K562 (cell line): ENCODE results near the gene KEL. TPM values are rescaled to one million over a fixed set of nuclear protein-coding genes. Genes with fewer than 3 reads are reported as not detected.

Experiments
- ATAC-seq: fragments of 200-7000 bp; cut with Tn5 transposase; 3 replicates; pipeline ENCODE4 v1.9.1; 2020; ENCODE audit warnings: moderate library complexity
- BruUV-seq: library from RNA; stranded (reverse); fragments of 400-500 nt; replicated peaks from 2 replicates; lab custom pipeline; 2021; lab: Mats Ljungman, UMichigan
- CTCF ChIA-PET: fragments of 300-600 bp; formaldehyde crosslinking; extraction: SDS; loops from one replicate; lab custom pipeline; 2021; ENCODE audit warnings: low intra/inter-chr PET ratio; lab: Yijun Ruan, JAX
- POLR2A ChIA-PET: fragments of 300-600, 350-650 bp; sonication (Branson Sonifier 250); formaldehyde crosslinking; extraction: SDS; loops from one replicate; lab custom pipeline; 2021; ENCODE audit warnings: antibody characterized with exemption, inconsistent platforms; lab: Yijun Ruan, JAX
- DNase-seq, 4 experiments: peaks; one replicate each; pipeline versions ENCODE4 v3.0.0 to v3.0.0-alpha.2; 2011 to 2018; ENCODE audit warnings: low spot score in 3 of 4, mixed read lengths in 3 of 4; ENCODE audit errors: extremely low read depth in 1 of 4
- FAIRE-seq: peaks from 2 replicates; lab custom pipeline; 2011; peaks lifted over from hg19 to GRCh38; lab: Jason Lieb, UNC
- H2AFZ ChIP-seq: 2 replicates; pipeline ENCODE4 v1.6.0; 2011; ENCODE audit warnings: low read depth, low read length, control low read depth, inconsistent platforms
- H3K27ac ChIP-seq: fragments of 200-600 bp; 3 replicates; pipeline ENCODE4 v1.8.0; 2011; ENCODE audit warnings: low read depth, mild to moderate bottlenecking, control low read depth, inconsistent platforms, low read length, moderate library complexity, mixed read lengths; ENCODE audit errors: extremely low read depth
- H3K27me3 ChIP-seq, 2 experiments: fragments of 300-600 bp in 1 of 2; 2 replicates in 1 of 2; 3 replicates in 1 of 2; pipeline versions ENCODE4 v1.6.0 to v1.8.0; 2011; ENCODE audit warnings: inconsistent platforms in 2 of 2, low read length in 2 of 2, mild to moderate bottlenecking in 1 of 2, mixed read lengths in 1 of 2, moderate library complexity in 1 of 2; ENCODE audit not compliant: control insufficient read depth in 2 of 2, insufficient read depth in 2 of 2
- H3K36me3 ChIP-seq: fragments of 300-600 bp; 3 replicates; pipeline ENCODE4 v1.8.0; 2011; ENCODE audit warnings: mild to moderate bottlenecking, low read length, inconsistent platforms; ENCODE audit not compliant: control insufficient read depth, insufficient read depth
- H3K4me1 ChIP-seq, 2 experiments: fragments of 200-600 bp in 1 of 2; replicated peaks in 1 of 2; 2 replicates in 1 of 2; 3 replicates in 1 of 2; pipeline versions ENCODE4 v1.5.1 to v1.8.0; 2011; ENCODE audit warnings: inconsistent platforms in 2 of 2, low read length in 2 of 2, mild to moderate bottlenecking in 1 of 2, mixed read lengths in 1 of 2, moderate library complexity in 1 of 2; ENCODE audit not compliant: control insufficient read depth in 2 of 2, insufficient read depth in 2 of 2
- H3K4me2 ChIP-seq: 2 replicates; pipeline ENCODE4 v1.6.1; 2011; ENCODE audit warnings: low read length, control low read depth, inconsistent platforms, mixed read lengths; ENCODE audit not compliant: insufficient read depth
- H3K4me3 ChIP-seq: fragments of 200-600 bp; sonication (generic), shearing (Covaris generic); 2 replicates; pipeline ENCODE4 v1.5.1; 2016; ENCODE audit warnings: control low read depth, inconsistent platforms
- H3K79me2 ChIP-seq: fragments of 200-600 bp; 3 replicates; pipeline ENCODE4 v1.8.0; 2011; ENCODE audit warnings: low read length, inconsistent platforms; ENCODE audit not compliant: control insufficient read depth, insufficient read depth
- H3K9ac ChIP-seq, 2 experiments: 2 replicates each; pipeline versions ENCODE4 v1.6.0 to v1.6.1; 2011; ENCODE audit warnings: low read depth in 2 of 2, low read length in 2 of 2, control low read depth in 1 of 2, inconsistent platforms in 1 of 2, mild to moderate bottlenecking in 1 of 2, mixed read lengths in 1 of 2; ENCODE audit not compliant: insufficient read depth in 1 of 2
- H3K9me1 ChIP-seq: one replicate; pipeline ENCODE4 v1.6.0; 2011; ENCODE audit warnings: inconsistent platforms, mild to moderate bottlenecking, low read length, moderate library complexity; ENCODE audit not compliant: control insufficient read depth, insufficient read depth
- H3K9me3 ChIP-seq: replicated peaks from 2 replicates; pipeline ENCODE4 v1.5.1; 2011; ENCODE audit warnings: low read depth, low read length, inconsistent platforms; ENCODE audit not compliant: control insufficient read depth, insufficient read depth
- H4K20me1 ChIP-seq: replicated peaks from 2 replicates; pipeline ENCODE4 v1.6.1; 2011; ENCODE audit warnings: low read length, inconsistent platforms, mixed read lengths; ENCODE audit not compliant: control insufficient read depth, insufficient read depth
- HLTF ChIP-seq: fragments of 450-650 bp; IDR thresholded peaks from 2 replicates; pipeline ENCODE4 v1.6.1; 2016
- JUN ChIP-seq, 2 experiments: sonication (generic) in 1 of 2; formaldehyde crosslinking in 1 of 2; IDR thresholded peaks; 2 replicates each; pipeline versions ENCODE4 v1.6.1 to v1.8.0; 2012 to 2022; ENCODE audit warnings: borderline replicate concordance in 2 of 2, mild to moderate bottlenecking in 2 of 2, improper control_type of control experiment in 1 of 2, low read depth in 1 of 2, low read length in 1 of 2, missing genetic modification reagents in 1 of 2
- LCOR ChIP-seq: sonication (generic); formaldehyde crosslinking; IDR thresholded peaks from 2 replicates; pipeline ENCODE4 v1.8.0; 2022; ENCODE audit warnings: mild to moderate bottlenecking, missing genetic modification reagents
- NCOA4 ChIP-seq: fragments of 450-650 bp; IDR thresholded peaks from 2 replicates; pipeline ENCODE4 v1.6.1; 2018; ENCODE audit warnings: mild to moderate bottlenecking; ENCODE audit not compliant: partially characterized antibody
- POLR2H ChIP-seq: IDR thresholded peaks from 2 replicates; pipeline ENCODE4 v1.6.1; 2016; ENCODE audit warnings: missing genetic modification characterization, low read depth, mild to moderate bottlenecking, control low read depth, missing compliant biosample characterization, moderate library complexity
- SMAD3 ChIP-seq: fragments of 450-650 bp; formaldehyde crosslinking; conservative IDR thresholded peaks from 2 replicates; pipeline ENCODE4 v1.4.0; 2020; ENCODE audit warnings: mild to moderate bottlenecking
- SRSF9 ChIP-seq: fragments of 200-400 bp; formaldehyde crosslinking; IDR thresholded peaks from 2 replicates; pipeline ENCODE4 v1.6.1; 2017; ENCODE audit warnings: low read depth, low read length, borderline replicate concordance
- TGIF2 ChIP-seq: sonication (generic); formaldehyde crosslinking; IDR thresholded peaks from 2 replicates; pipeline ENCODE4 v1.8.1; 2022; ENCODE audit warnings: mild to moderate bottlenecking, missing genetic modification reagents, moderate library complexity
- ZNF444 ChIP-seq: fragments of 250-450 bp; sonication (Bioruptor Pico); IDR thresholded peaks from 2 replicates; pipeline ENCODE4 v1.4.0; 2020; ENCODE audit warnings: mild to moderate bottlenecking, moderate library complexity
- WGBS: fragments of 100-300 bp; shearing (Covaris generic); methylation state at CpG from one replicate; pipeline ENCODE4 v1.1.6; 2016; ENCODE audit warnings: low coverage, mixed read lengths; ENCODE audit not compliant: insufficient coverage; ENCODE audit errors: missing lambda C conversion rate; 5-methylcytosine and 5-hydroxymethylcytosine counted together
- in situ Hi-C: fragments of 300-500 bp; cut with MboI; formaldehyde crosslinking; loops from 4 replicates; pipeline ENCODE4 v1.15.0; 2018; ENCODE audit warnings: inconsistent platforms, mixed read lengths
- intact Hi-C: fragments of 100-400 bp; cut with micrococcal nuclease; formaldehyde crosslinking; loops from 2 replicates; pipeline ENCODE4 v1.14.2; 2022
- polyA plus RNA-seq, 8 experiments: library from polyadenylated mRNA; depleted of rRNA in 4 of 8; stranded (reverse) in 5 of 8; unstranded in 3 of 8; fragments of >200 nt; fragmentation: Nextera tagmentation in 2 of 8; fragmentation: Illumina TruSeq in 1 of 8; extraction: Ambion mirVana in 2 of 8; extraction: Trizol in 1 of 8; gene quantifications; 2 replicates each; pipeline versions ENCODE4 v1.2.1 to v1.2.3, GENCODE V29; 2011 to 2014; ENCODE audit warnings: inconsistent platforms in 1 of 8, missing spikeins in 1 of 8
- total RNA-seq, 7 experiments: library from RNA; depleted of rRNA in 6 of 7; stranded (reverse); fragments of >200 nt in 6 of 7; fragmentation: Illumina TruSeq in 2 of 7; extraction: Trizol in 2 of 7; gene quantifications; 2 replicates each; pipeline versions ENCODE4 v1.2.1 to v1.2.3, GENCODE V29; 2011 to 2021; ENCODE audit warnings: low replicate concordance in 1 of 7
- TF ChIP-seq, protein P1 (sequence below), 2 experiments: fragments of 450-650 bp in 1 of 2; IDR thresholded peaks; 2 replicates each; pipeline ENCODE4 v1.6.1; 2011 to 2017; ENCODE audit warnings: low read depth in 2 of 2, antibody characterized with exemption in 1 of 2, borderline replicate concordance in 1 of 2, low read length in 1 of 2, mild to moderate bottlenecking in 1 of 2, mixed read lengths in 1 of 2; ENCODE audit not compliant: control insufficient read depth in 1 of 2
- TF ChIP-seq, protein P2 (sequence below): fragments of 450-650 bp; IDR thresholded peaks from 2 replicates; pipeline ENCODE4 v1.6.1; 2016; ENCODE audit warnings: antibody characterized with exemption
- TF ChIP-seq, protein P3 (sequence below): fragments of 450-650 bp; IDR thresholded peaks from 2 replicates; pipeline ENCODE4 v1.7.0; 2016; ENCODE audit warnings: borderline replicate concordance

Gene KEL
- total and polyA plus RNA-seq, 9 of the 15 experiments (the other 6 are each of a cell fraction or from before 2014, with no cell fraction given), result 9.0 to 47.4 (median 22.2) TPM

DNA sequence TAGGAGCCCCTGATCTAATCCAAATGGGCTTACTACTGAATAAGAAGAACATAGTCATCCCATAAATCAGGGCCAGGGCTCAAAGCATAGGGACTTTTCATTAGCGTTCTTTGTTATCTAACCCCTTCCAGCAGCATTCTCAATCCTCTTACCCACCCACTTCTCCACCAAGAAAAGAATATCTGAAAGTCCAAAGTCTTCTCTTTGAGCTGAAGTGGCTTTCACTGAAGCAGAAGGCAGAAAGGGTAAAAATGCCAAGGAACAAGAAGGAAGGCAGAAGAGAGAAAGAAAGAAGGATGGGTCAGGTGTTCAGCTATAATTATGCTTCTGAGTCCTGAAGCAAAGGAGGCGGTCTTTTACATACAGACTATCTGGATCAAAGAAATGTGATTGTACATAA is 38.8 kb downstream of the KEL start:
- H4K20me1 ChIP-seq, result no peaks in the 10 kb centered on the region
- FAIRE-seq, result no peak
- H3K4me3 ChIP-seq, result no peak overlapping the region
- CTCF ChIA-PET, result no interaction called here
- no peaks in the 10 kb centered on the region for H3K9me3 ChIP-seq
- H3K4me2 ChIP-seq, result no peak overlapping the region
- in situ Hi-C loops, result no loop called here
- no peaks in the 10 kb centered on the region for H3K9me1 ChIP-seq
- 0% methylated on average over 2 of the region's 2 CpGs for WGBS
- H3K4me1 ChIP-seq, result no peaks in the 10 kb centered on the region
- intact Hi-C loops, result no loop called here
- TF ChIP-seq JUN (IDR thresholded peaks at IDR 0.05; ENCODE audit: borderline replicate concordance, low read depth, low read length) (no peak), JUN (CRISPR knock-in tag; IDR thresholded peaks at IDR 0.05; ENCODE audit: borderline replicate concordance) (no peak), POLR2H (tag) (no peak), SRSF9 (no peak), SMAD3 (CRISPR knock-in tag) (no peak), ZNF444 (CRISPR knock-in tag) (no peak), TGIF2 (CRISPR knock-in tag) (no peak), LCOR (CRISPR knock-in tag) (no peak), NCOA4 (no peak), HLTF (no peak)
- TF ChIP-seq, protein P1, sequence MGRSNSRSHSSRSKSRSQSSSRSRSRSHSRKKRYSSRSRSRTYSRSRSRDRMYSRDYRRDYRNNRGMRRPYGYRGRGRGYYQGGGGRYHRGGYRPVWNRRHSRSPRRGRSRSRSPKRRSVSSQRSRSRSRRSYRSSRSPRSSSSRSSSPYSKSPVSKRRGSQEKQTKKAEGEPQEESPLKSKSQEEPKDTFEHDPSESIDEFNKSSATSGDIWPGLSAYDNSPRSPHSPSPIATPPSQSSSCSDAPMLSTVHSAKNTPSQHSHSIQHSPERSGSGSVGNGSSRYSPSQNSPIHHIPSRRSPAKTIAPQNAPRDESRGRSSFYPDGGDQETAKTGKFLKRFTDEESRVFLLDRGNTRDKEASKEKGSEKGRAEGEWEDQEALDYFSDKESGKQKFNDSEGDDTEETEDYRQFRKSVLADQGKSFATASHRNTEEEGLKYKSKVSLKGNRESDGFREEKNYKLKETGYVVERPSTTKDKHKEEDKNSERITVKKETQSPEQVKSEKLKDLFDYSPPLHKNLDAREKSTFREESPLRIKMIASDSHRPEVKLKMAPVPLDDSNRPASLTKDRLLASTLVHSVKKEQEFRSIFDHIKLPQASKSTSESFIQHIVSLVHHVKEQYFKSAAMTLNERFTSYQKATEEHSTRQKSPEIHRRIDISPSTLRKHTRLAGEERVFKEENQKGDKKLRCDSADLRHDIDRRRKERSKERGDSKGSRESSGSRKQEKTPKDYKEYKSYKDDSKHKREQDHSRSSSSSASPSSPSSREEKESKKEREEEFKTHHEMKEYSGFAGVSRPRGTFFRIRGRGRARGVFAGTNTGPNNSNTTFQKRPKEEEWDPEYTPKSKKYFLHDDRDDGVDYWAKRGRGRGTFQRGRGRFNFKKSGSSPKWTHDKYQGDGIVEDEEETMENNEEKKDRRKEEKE (IDR thresholded peaks at IDR 0.05; ENCODE audit: borderline replicate concordance in 1 of 2, control insufficient read depth in 1 of 2, low read depth in 2 of 2, low read length in 1 of 2), result no peak
- TF ChIP-seq, protein P2, sequence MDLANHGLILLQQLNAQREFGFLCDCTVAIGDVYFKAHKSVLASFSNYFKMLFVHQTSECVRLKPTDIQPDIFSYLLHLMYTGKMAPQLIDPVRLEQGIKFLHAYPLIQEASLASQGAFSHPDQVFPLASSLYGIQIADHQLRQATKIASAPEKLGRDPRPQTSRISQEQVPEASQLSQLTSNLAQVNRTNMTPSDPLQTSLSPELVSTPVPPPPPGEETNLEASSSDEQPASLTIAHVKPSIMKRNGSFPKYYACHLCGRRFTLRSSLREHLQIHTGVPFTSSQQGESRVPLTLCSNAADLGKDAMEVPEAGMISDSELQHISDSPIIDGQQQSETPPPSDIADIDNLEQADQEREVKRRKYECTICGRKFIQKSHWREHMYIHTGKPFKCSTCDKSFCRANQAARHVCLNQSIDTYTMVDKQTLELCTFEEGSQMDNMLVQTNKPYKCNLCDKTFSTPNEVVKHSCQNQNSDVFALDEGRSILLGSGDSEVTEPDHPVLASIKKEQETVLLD, result no peak
- TF ChIP-seq, protein P3, sequence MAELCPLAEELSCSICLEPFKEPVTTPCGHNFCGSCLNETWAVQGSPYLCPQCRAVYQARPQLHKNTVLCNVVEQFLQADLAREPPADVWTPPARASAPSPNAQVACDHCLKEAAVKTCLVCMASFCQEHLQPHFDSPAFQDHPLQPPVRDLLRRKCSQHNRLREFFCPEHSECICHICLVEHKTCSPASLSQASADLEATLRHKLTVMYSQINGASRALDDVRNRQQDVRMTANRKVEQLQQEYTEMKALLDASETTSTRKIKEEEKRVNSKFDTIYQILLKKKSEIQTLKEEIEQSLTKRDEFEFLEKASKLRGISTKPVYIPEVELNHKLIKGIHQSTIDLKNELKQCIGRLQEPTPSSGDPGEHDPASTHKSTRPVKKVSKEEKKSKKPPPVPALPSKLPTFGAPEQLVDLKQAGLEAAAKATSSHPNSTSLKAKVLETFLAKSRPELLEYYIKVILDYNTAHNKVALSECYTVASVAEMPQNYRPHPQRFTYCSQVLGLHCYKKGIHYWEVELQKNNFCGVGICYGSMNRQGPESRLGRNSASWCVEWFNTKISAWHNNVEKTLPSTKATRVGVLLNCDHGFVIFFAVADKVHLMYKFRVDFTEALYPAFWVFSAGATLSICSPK, result no peak
- TF ChIP-seq, all 486 proteins: peak for 0
- Histone ChIP-seq H3K36me3 (no peaks in the 10 kb centered on the region), H2AFZ (no peak overlapping the region), H3K27me3 (peaks cover 12 to 31% of the 10 kb centered on the region in 2 experiments; a peak in 4 of 5 replicates), H3K27ac (no peak overlapping the region), H3K79me2 (no peaks in the 10 kb centered on the region), H3K9ac (no peak overlapping the region)
- DNase-seq (no peak), ATAC-seq (no peak)
- POLR2A ChIA-PET, result interaction anchor here (0.6 kb wide), 1 partner anchor 188 kb away, joined by 3 read pairs; no protein-coding TSS in a partner anchor
- no TSS peak for BruUV-seq
